Uterus (tissue), 2 donors: ENCODE results near the gene MUSTN1.

Experiments
- CTCF ChIP-seq, 4 experiments: fragments of 200-600 bp in 2 of 4; fragments of 450-650 bp in 2 of 4; sonication (generic) in 2 of 4; IDR thresholded peaks; one replicate each; pipeline ENCODE4 v1.5.1; 2016 to 2019; ENCODE audit warnings: antibody characterized with exemption in 4 of 4, mild to moderate bottlenecking in 2 of 4, moderate library complexity in 1 of 4
- POLR2A ChIP-seq, 2 donors: fragments of 450-650 bp; IDR thresholded peaks; one replicate each; pipeline ENCODE4 v1.6.1; 2016; ENCODE audit warnings: antibody characterized with exemption in 2 of 2, mild to moderate bottlenecking in 1 of 2, moderate library complexity in 1 of 2

- TF ChIP-seq CTCF (IDR thresholded peaks at IDR 0.05): no peak
- no peak for TF ChIP-seq POLR2A (IDR thresholded peaks at IDR 0.05)
Measured at GRCh38 chr3:52809662-52810377, 25.0 kb downstream of the MUSTN1 start.
